PFSK-1 (cell line): ENCODE results near the gene ATG16L2.

Experiments used
- FOXP2 ChIP-seq: optimal IDR thresholded peaks from 2 replicates; pipeline ENCODE3; 2011; ENCODE audit warnings: borderline replicate concordance, control low read depth, inconsistent platforms; ENCODE audit not compliant: insufficient read depth; ENCODE audit errors: extremely low read length, extremely low read depth
- POLR2AphosphoS5 ChIP-seq: IDR thresholded peaks from 2 replicates; pipeline ENCODE4 v1.6.1; 2012; ENCODE audit warnings: low read depth, mild to moderate bottlenecking, control low read depth, low read length, moderate library complexity
- REST ChIP-seq, 2 experiments: IDR thresholded peaks; 2 replicates each; pipeline versions ENCODE4 v1.6.1 to v1.8.0; 2011 to 2012; ENCODE audit warnings: low read depth in 2 of 2, low read length in 2 of 2, control low read depth in 1 of 2, inconsistent platforms in 1 of 2, mild to moderate bottlenecking in 1 of 2, moderate library complexity in 1 of 2; ENCODE audit not compliant: insufficient read depth in 1 of 2
- SIN3A ChIP-seq: IDR thresholded peaks from 2 replicates; pipeline ENCODE4 v1.6.1; 2012; ENCODE audit warnings: mild to moderate bottlenecking, low read length, moderate library complexity, borderline replicate concordance; ENCODE audit not compliant: insufficient read depth
- TAF1 ChIP-seq: IDR thresholded peaks from 2 replicates; pipeline ENCODE4 v1.6.1; 2012; ENCODE audit warnings: low read length, control low read depth, borderline replicate concordance; ENCODE audit not compliant: insufficient read depth

DNA sequence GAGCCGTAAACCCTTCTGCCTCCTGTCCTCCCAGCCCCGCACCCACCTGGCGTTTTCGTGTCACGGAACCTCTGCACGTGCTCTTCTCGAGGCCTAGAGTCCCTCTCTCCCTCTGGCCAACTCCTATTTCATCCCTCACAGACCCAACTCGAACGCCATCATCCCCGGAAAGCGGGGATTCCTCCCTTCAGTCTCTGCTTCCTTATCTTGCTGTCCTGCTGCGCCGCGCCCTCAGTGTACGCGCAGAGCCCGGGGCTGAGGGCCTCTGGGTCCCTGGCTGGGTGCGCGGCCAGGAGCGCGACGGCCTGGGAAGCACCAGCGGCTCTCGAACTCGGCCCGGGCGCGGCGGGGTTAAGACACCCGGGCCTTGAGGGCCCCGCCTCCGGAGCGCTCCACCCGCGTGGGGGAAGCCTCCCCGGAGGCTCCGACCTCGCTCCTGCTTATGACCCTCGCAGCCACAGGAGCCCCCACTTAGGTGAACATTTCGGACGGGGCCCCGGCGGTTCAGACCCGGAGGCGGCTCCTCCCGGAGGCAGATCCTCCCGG is 398 bp upstream of the ATG16L2 start:
- TF ChIP-seq REST (IDR thresholded peaks at IDR 0.05; ENCODE audit: insufficient read depth in 1 of 2, low read depth in 2 of 2, low read length in 2 of 2) (no peak), POLR2AphosphoS5 (no peak), TAF1 (no peak), FOXP2 (no peak), SIN3A (no peak)
